NCI-H146 (cell line): ENCODE results near the gene CASK.

Source experiments
- DNase-seq: peaks from one replicate; lab custom pipeline; 2025; lab: John Stamatoyannopoulos, UW

CASK gene

GRCh38 chrX:41909068-41909467, 14.3 kb downstream of the CASK start:
- DNase-seq, result no peak

GRCh38 chrX:41906515-41907187, 16.7 kb downstream of the CASK start:
- DNase-seq, result no peak

- DNase-seq, result no peak
These were observed 19.8 kb downstream of the CASK start for GRCh38 chrX:41903544-41903943.

- no peak for DNase-seq
These were observed 23.0 kb downstream of the CASK start for GRCh38 chrX:41900321-41900720.

- DNase-seq, result no peak
These were observed 27.5 kb downstream of the CASK start for GRCh38 chrX:41895826-41896225.

- DNase-seq, result no peak
These were observed 33.3 kb downstream of the CASK start for GRCh38 chrX:41890026-41890423.

- DNase-seq, result no peak
These were observed 33.9 kb downstream of the CASK start for GRCh38 chrX:41889317-41890025.

GRCh38 chrX:41887691-41888090, 35.7 kb downstream of the CASK start:
- no peak for DNase-seq

- no peak for DNase-seq
These were observed 37.6 kb downstream of the CASK start for GRCh38 chrX:41885724-41886123.

GRCh38 chrX:41881166-41881565, 42.2 kb downstream of the CASK start:
- DNase-seq, result no peak

GRCh38 chrX:41877167-41877566, 46.2 kb downstream of the CASK start:
- DNase-seq, result no peak

- no peak for DNase-seq
These were observed 48.2 kb downstream of the CASK start for GRCh38 chrX:41875142-41875541.

- no peak for DNase-seq
These were observed 52.6 kb downstream of the CASK start for GRCh38 chrX:41870719-41871151.

GRCh38 chrX:41868392-41868977, 54.9 kb downstream of the CASK start:
- no peak for DNase-seq

- no peak for DNase-seq
These were observed 59.8 kb downstream of the CASK start for GRCh38 chrX:41863343-41864203.

GRCh38 chrX:41862562-41863184, 60.7 kb downstream of the CASK start:
- DNase-seq, result no peak

- no peak for DNase-seq
These were observed 65.1 kb downstream of the CASK start for GRCh38 chrX:41858161-41858775.

- no peak for DNase-seq
These were observed 65.7 kb downstream of the CASK start for GRCh38 chrX:41857670-41858069.

- no peak for DNase-seq
These were observed 76.6 kb downstream of the CASK start for GRCh38 chrX:41846714-41847113.

GRCh38 chrX:41837270-41837944, 85.9 kb downstream of the CASK start:
- DNase-seq, result no peak

- DNase-seq, result no peak
These were observed 94.5 kb downstream of the CASK start for GRCh38 chrX:41828826-41829225.
